Limb (tissue), 2 donors: Measurements from ENCODE around the gene MBP.

ENCODE experiments used
- DNase-seq, 2 donors: peaks; one replicate each; pipeline ENCODE4 v3.0.0-alpha.2; 2016; ENCODE audit errors: extremely low spot score in 2 of 2

Gene MBP

GRCh38 chr18:77133835-77134496, 1.4 kb upstream of the MBP start:
- DNase-seq = peak in 1 of 2 donors; percentile 34

GRCh38 chr18:77133051-77133834, 660 bp upstream of the MBP start:
- no peak for DNase-seq

- DNase-seq = peak in 1 of 2 donors; percentile 63
Measured at GRCh38 chr18:77131652-77132368, 773 bp downstream of the MBP start.

GRCh38 chr18:77131100-77131651, 1.4 kb downstream of the MBP start:
- peak in 1 of 2 donors; percentile 48 for DNase-seq

GRCh38 chr18:77130229-77131099, 2.1 kb downstream of the MBP start:
- no peak for DNase-seq

GRCh38 chr18:77129150-77129551, 3.4 kb downstream of the MBP start:
- no peak for DNase-seq

- no peak for DNase-seq
Measured at GRCh38 chr18:77127769-77128671, 4.6 kb downstream of the MBP start.

- peak in 1 of 2 donors; percentile 30 for DNase-seq
Measured at GRCh38 chr18:77124452-77124922, 8.1 kb downstream of the MBP start.

GRCh38 chr18:77123320-77124231, 9.0 kb downstream of the MBP start:
- DNase-seq = peak in 1 of 2 donors; percentile 23

- DNase-seq = peak in 1 of 2 donors; percentile 0
Measured at GRCh38 chr18:77121523-77121922, 11.1 kb downstream of the MBP start.

GRCh38 chr18:77119851-77120491, 12.6 kb downstream of the MBP start:
- DNase-seq = peak in 1 of 2 donors; percentile 21

GRCh38 chr18:77119101-77119850, 13.3 kb downstream of the MBP start:
- peak in 1 of 2 donors; percentile 19 for DNase-seq

- DNase-seq = peak in 1 of 2 donors; percentile 16
Measured at GRCh38 chr18:77118256-77119090, 14.1 kb downstream of the MBP start.

- DNase-seq = peak in 1 of 2 donors; percentile 12
Measured at GRCh38 chr18:77116201-77117080, 16.1 kb downstream of the MBP start.

- DNase-seq = peak in 1 of 2 donors; percentile 19
Measured at GRCh38 chr18:77115192-77115953, 17.2 kb downstream of the MBP start.
